Fibroblast of villous mesenchyme (primary cell): ENCODE results near the gene TUT4. TPM values are rescaled to one million over a fixed set of nuclear protein-coding genes. Genes with fewer than 3 reads are reported as not detected.
A peak's percentile ranks its signal among the peaks of the same experiment; 100 is the strongest.

Source experiments
- DNase-seq: peaks from one replicate; pipeline ENCODE4 v3.0.0-alpha.2; 2010; ENCODE audit warnings: low read depth
- H3K4me3 ChIP-seq: 2 replicates; pipeline ENCODE4 v1.5.1; 2011; ENCODE audit warnings: low read depth, mild to moderate bottlenecking, low read length
- total RNA-seq: library from RNA; depleted of rRNA; stranded (reverse); fragments of >200 nt; gene quantifications from 2 replicates; pipeline ENCODE4 v1.2.3, GENCODE V29; 2012
- TF ChIP-seq, protein P1 (sequence below): IDR thresholded peaks from 2 replicates; pipeline ENCODE4 v1.5.1; 2012; ENCODE audit warnings: low read depth, mild to moderate bottlenecking, low read length; ENCODE audit not compliant: insufficient read depth

Gene TUT4
- total RNA-seq, 1 donor, result 39.7 TPM

GRCh38 chr1:52503706-52504105 lies 49.2 kb downstream of the TUT4 start:
- H3K4me3 ChIP-seq, result no peak overlapping the region
- no peak for DNase-seq
- TF ChIP-seq, protein P1, sequence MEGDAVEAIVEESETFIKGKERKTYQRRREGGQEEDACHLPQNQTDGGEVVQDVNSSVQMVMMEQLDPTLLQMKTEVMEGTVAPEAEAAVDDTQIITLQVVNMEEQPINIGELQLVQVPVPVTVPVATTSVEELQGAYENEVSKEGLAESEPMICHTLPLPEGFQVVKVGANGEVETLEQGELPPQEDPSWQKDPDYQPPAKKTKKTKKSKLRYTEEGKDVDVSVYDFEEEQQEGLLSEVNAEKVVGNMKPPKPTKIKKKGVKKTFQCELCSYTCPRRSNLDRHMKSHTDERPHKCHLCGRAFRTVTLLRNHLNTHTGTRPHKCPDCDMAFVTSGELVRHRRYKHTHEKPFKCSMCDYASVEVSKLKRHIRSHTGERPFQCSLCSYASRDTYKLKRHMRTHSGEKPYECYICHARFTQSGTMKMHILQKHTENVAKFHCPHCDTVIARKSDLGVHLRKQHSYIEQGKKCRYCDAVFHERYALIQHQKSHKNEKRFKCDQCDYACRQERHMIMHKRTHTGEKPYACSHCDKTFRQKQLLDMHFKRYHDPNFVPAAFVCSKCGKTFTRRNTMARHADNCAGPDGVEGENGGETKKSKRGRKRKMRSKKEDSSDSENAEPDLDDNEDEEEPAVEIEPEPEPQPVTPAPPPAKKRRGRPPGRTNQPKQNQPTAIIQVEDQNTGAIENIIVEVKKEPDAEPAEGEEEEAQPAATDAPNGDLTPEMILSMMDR, result no peak

DNA sequence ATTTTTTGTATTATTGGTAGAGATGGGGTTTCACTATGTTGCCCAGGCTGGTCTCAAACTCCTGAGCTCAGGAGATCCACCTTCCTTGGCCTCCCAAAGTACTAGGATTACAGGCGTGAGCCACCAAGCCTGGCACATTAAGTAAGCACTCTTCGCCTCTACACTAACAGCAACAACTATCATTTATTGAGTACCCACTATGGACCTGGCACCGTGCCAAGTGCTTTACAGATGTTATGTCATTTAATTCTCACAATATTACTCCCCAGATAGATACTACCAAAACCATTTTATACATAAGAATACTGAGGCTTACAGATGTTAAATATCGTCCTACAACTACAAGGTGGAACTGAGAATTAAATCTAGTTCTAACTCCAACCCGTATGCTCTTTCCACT lies 50.1 kb downstream of the TUT4 start:
- TF ChIP-seq, protein P1, result no peak
- no peak for DNase-seq

GRCh38 chr1:52487632-52488031 lies 65.3 kb downstream of the TUT4 start:
- TF ChIP-seq, protein P1, result no peak
- no peak for DNase-seq
- H3K4me3 ChIP-seq, result no peak overlapping the region

More for the DNA sequence above, 50.1 kb downstream of the TUT4 start:
- no peak overlapping the region for H3K4me3 ChIP-seq

GRCh38 chr1:52482326-52483004 lies 70.4 kb downstream of the TUT4 start:
- TF ChIP-seq, protein P1, result no peak
- H3K4me3 ChIP-seq, result no peak overlapping the region
- peak; percentile 4 for DNase-seq

- no peak overlapping the region for H3K4me3 ChIP-seq
- no peak for DNase-seq
- TF ChIP-seq, protein P1, result no peak
Measured at GRCh38 chr1:52479076-52479475, 73.8 kb downstream of the TUT4 start.

- DNase-seq, result no peak
- no peak overlapping the region for H3K4me3 ChIP-seq
- TF ChIP-seq, protein P1, result no peak
Measured at GRCh38 chr1:52477876-52478275, 75.0 kb downstream of the TUT4 start.

GRCh38 chr1:52476943-52477342 lies 75.9 kb downstream of the TUT4 start:
- no peak for DNase-seq
- H3K4me3 ChIP-seq, result no peak overlapping the region
- TF ChIP-seq, protein P1, result no peak
